ENCODE measurements around the gene RRBP1.
"Not testable (repeated sequence)": the region's sequence is repeated elsewhere in the genome, so short reads cannot be mapped to it uniquely, and the experiment has no call there.

RRBP1 gene

DNA sequence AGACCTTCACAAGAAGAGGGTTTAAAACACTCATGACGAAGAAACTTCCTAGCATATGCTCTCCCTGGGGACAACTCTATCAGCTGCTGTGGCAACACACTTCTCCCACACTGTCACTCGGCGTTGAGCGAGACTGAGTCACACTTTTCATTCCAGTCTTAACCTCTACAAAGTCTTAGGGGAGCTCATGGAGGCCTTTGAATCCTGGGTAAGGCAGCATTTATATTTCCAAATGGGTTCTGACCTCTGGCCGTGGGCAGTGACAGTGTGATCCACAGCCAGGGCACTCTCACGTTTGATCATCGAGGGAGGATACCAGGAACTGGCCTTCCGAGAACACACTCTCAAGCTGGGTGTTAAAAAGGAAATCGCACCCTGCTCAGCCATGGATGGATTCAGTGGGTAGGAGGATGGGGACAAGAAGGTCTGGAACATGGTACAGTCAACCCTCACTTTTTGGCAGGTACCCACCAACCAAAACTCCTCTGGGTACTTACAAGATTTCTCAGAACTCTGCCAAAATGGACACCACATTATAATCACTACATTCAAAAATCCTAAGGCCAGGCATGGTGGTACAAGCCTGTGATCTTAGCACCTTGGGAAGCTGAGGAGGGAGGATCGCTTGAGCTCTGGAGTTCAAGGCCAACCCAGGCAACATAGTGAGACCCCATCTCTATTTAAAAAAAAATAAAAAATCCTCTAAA lies 19.6 kb downstream of the RRBP1 start:
- DNase-seq (ENCODE audit: low read depth), result no peak
- TF ChIP-seq, protein P1, sequence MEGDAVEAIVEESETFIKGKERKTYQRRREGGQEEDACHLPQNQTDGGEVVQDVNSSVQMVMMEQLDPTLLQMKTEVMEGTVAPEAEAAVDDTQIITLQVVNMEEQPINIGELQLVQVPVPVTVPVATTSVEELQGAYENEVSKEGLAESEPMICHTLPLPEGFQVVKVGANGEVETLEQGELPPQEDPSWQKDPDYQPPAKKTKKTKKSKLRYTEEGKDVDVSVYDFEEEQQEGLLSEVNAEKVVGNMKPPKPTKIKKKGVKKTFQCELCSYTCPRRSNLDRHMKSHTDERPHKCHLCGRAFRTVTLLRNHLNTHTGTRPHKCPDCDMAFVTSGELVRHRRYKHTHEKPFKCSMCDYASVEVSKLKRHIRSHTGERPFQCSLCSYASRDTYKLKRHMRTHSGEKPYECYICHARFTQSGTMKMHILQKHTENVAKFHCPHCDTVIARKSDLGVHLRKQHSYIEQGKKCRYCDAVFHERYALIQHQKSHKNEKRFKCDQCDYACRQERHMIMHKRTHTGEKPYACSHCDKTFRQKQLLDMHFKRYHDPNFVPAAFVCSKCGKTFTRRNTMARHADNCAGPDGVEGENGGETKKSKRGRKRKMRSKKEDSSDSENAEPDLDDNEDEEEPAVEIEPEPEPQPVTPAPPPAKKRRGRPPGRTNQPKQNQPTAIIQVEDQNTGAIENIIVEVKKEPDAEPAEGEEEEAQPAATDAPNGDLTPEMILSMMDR (IDR thresholded peaks at IDR 0.05; ENCODE audit: low read depth, low read length, missing control alignments), result no peak
- in situ Hi-C loops (cut with HindIII; ENCODE audit: low sequenced_read_pairs), result no loop called here
- no peak overlapping the region for H3K4me3 ChIP-seq (ENCODE audit: low read depth, low read length)

DNA sequence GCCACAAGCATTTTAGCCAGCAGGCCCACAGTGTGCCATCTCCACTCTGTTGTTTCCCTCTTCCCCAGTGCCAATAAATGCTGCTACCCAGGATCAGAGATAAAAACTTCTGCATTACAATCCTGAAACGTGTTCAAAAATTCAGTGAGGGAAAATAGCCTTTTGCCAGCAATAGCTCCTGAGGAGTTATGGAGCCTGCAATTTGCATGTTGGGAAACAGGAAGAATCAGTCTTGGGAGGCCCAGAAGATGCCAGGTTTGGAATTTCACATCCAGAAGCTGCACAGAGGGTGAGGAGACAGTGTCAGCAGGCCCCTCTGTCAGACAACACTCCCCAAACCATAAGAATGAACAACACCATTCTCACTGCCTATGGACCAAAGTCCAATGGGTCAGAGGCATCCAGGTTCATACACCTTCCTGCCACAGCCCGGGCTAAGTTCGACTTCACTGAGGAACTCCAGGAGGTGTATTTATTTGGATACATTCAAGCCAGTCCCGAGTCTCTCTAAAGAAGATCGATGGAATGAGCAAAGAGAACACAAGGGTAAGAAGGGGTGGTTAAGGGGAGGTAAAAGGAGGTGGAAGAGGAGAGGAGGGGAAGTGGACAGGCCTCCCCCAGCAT lies 20.8 kb downstream of the RRBP1 start:
- TF ChIP-seq, protein P1 (IDR thresholded peaks at IDR 0.05; ENCODE audit: low read depth, low read length, missing control alignments), result no peak
- no peak for DNase-seq (ENCODE audit: low read depth)
- no peak overlapping the region for H3K4me3 ChIP-seq (ENCODE audit: low read depth, low read length)
- in situ Hi-C loops (cut with HindIII; ENCODE audit: low sequenced_read_pairs), result no loop called here

DNA sequence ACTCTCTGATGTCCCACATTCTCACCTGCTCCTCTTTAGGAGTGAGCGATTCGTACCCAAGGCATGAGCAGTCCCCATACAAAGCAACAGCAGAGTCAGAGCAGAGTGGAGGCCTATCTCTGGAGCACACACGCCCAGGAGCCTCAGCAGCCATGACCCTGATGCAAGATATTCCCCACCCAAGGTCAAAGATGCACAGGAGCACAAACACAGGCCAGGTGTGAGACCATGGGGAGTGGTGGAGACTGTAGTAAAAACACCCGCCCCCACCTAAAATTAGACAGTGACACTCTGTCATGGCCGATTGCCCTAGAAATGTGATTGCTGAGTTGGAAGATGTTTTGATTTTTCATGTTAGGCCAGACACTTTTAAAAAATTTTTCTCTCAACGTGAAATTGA lies 21.4 kb downstream of the RRBP1 start:
- DNase-seq (ENCODE audit: low read depth), result no peak
- TF ChIP-seq, protein P1 (IDR thresholded peaks at IDR 0.05; ENCODE audit: low read depth, low read length, missing control alignments), result no peak
- H3K4me3 ChIP-seq (ENCODE audit: low read depth, low read length), result no peak overlapping the region
- in situ Hi-C loops (cut with HindIII; ENCODE audit: low sequenced_read_pairs), result no loop called here

DNA sequence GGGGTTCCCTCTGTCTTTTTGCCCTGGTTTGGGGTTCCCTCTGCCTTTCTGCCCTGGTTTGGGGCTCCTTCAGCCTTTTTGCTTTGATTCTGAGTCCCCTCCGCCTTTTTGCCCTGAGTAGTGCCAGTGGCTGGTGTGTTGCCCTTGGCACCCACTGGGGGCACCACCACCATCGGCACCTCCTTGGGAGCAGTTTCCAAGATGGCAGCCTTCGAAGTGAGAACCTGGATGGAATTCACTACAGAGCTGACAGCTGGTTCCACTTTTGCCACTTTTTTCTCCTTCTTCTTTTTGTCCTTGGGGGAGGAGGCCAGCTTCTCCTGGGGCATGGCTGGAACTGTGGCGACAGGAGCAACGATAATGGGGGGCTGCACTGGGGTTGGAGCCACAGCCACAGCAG lies 22.2 kb downstream of the RRBP1 start:
- no peak for DNase-seq (ENCODE audit: low read depth)
- no peak overlapping the region for H3K4me3 ChIP-seq (ENCODE audit: low read depth, low read length)
- in situ Hi-C loops (cut with HindIII; ENCODE audit: low sequenced_read_pairs), result no loop called here
- TF ChIP-seq, protein P1 (IDR thresholded peaks at IDR 0.05; ENCODE audit: low read depth, low read length, missing control alignments), result peak; percentile 11

DNA sequence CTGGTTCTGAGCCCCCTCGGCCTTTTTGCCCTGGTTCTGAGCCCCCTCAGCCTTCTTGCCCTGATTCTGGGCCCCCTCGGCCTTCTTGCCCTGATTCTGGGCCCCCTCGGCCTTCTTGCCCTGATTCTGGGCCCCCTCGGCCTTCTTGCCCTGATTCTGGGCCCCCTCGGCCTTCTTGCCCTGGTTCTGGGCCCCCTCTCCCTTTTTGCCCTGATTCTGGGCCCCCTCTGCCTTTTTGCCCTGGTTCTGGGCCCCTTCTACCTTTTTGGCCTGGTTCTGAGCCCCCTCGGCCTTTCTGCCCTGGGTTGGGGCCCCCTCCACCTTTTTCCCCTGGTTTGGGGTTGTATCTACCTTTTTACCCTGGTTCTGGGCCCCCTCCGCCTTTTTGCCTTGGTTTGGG lies 22.7 kb downstream of the RRBP1 start:
- DNase-seq (ENCODE audit: low read depth); H3K4me3 ChIP-seq (ENCODE audit: low read depth, low read length); in situ Hi-C loops (cut with HindIII; ENCODE audit: low sequenced_read_pairs): not testable (repeated sequence)

DNA sequence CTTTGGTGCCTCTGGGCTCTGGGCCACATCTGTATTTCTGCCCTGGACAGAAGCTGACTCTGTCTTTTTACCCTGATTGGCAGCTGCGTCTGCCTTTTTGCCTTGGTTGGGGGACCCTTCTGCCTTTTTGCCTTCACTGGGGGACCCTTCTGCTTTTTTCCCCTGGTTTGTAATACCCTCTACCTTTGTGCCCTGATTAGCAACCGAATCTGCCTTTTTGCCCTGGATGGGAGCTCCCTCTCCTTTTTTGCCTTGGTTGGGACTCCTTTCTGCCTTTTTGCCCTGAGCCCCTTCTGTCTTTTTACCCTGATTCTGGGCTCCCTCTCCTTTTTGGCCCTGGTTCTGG lies 23.4 kb downstream of the RRBP1 start:
- TF ChIP-seq, protein P1 (IDR thresholded peaks at IDR 0.05; ENCODE audit: low read depth, low read length, missing control alignments), result no peak
- in situ Hi-C loops (cut with HindIII; ENCODE audit: low sequenced_read_pairs), result no loop called here

DNA sequence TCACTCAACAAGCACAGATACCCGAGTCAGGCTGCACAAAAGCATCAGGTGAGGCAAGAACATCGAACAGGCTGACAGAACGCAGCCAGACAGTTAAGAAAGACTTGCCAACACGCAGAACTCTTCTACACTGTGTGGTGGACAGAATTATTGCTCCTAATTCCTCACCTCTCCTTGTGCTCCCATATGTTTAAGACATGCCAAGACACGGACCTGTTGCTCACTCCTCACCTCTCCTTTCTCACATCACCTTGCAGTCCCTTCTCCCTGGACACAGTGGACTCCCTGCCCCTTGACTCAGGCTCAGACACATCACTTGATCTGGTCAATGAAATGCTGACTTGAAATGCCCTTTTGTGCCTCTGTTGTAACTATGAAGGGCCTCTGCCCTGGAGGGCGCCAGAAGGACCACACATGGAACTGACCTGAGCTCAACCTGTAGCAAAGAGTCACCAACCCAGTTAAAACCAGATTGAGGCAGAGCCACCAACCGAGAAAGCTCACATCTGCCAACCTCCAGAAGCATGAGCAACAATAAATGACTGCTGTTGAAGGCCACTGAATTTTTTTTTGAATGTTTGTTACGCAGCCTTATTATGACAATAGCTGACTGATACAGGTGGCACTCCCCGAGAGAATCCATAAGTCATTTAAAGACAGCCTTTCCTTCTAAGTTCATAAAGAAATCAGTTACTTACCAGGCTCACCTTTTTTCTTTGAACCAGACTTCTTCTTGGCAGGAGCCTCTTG lies 24.0 kb downstream of the RRBP1 start:
- TF ChIP-seq, protein P1 (IDR thresholded peaks at IDR 0.05; ENCODE audit: low read depth, low read length, missing control alignments), result no peak
- no peak overlapping the region for H3K4me3 ChIP-seq (ENCODE audit: low read depth, low read length)
- in situ Hi-C loops (cut with HindIII; ENCODE audit: low sequenced_read_pairs), result no loop called here
- DNase-seq (ENCODE audit: low read depth), result no peak

More for the DNA sequence above, 23.4 kb downstream of the RRBP1 start:
- no peak for DNase-seq (ENCODE audit: low read depth)
- H3K4me3 ChIP-seq (ENCODE audit: low read depth, low read length), result no peak overlapping the region
